Stimulated activated naive CD4-positive, alpha-beta T cell (primary cell): ENCODE measurements around the gene ZC2HC1B.

Source experiments
- DNase-seq, 6 experiments: peaks; one replicate each; lab custom pipeline; 2025; lab: John Stamatoyannopoulos, UW

Gene ZC2HC1B

DNA sequence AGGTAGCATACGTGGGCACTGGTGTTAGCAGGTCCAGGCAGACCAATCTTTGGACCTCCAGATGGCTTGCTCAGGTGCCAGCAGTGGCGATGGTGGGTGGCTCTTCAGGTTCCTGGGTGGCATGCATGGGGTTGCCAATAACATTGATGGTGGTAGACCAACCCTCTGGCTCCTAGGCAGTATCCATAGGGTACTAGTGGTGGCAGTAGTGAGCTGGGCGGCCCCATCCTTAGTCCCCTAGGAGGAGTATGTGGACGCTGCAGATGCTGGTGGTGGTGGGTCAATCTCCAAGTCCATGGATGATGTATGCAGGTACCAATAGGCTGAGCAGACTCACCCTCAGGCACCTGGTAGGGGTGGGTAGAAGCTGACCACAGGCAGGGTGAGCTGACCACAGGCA lies 70.6 kb downstream of the ZC2HC1B start:
- DNase-seq: no peak

DNA sequence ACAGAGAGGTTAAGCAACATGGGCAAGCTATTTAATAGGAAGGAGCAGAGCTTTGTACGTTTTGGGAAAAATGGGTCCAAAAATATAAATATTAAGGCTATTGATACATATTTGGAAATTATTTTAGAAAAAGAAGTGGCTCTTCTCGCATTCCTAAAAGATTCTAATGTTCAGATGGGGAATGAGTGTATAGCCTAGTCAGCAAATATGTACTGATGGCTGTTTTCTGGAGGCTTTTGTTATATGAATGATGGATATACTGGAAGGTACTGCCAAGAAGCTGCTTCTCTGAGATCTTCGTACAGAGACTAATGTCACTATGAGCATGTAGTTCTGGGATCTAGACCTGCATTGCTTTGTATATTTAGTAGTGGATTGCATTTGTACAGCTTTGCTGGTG lies 72.1 kb downstream of the ZC2HC1B start:
- no peak for DNase-seq

DNA sequence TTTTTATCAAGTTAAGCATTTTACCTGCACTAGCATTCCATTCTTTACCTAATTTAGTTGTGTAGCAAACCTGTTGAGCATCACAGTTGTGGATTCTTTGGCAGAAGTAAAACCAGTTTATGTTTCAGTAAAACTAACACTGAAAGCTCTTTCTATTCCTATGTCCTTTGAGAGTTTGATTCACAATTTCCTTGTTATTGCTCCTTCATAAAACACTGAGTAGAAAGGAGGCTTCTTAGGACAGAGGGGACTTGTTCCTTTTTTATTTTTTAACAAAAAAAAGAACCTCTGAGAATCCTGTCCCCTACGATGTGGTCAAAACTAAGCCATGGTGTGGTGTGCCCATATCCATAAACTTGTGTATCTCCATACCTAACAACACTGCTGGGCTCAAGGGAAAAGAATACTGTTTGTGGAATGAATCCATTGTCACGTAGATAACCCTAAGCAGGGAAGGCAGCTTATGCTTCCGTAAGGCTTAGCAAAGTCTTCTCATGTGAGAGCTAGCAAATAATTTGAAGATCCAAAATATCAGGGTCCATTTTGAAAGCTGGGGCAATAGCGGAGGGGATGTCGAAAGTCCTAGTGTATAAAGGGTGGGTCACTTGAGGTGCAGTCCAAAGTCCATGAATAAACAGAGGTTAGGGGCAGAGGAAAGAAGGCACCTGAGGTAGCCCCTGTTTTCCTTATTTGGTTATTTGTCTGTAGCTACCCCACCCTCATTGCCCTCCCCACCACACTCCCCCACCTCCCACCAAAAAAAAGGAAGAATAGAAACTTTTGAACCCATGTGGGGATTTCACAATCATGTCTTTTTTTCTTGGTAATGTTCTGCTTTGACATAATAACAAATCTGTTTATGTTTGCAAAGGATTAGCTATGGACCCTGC lies 72.7 kb downstream of the ZC2HC1B start:
- no peak for DNase-seq

DNA sequence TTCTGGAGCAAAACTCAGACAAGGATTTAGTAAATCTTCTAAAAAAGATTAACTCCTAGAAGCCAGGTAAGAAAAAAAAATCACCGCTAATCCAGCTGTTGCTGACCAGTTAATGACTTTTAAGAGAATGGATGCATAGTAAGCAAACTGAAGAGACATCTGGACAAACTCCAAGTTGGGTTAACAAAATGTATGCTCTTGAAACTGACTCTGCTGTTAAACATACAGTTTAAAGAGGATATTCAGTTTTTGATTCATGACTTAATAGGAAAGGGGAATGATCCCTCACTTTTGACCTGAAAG lies 73.3 kb downstream of the ZC2HC1B start:
- no peak for DNase-seq

DNA sequence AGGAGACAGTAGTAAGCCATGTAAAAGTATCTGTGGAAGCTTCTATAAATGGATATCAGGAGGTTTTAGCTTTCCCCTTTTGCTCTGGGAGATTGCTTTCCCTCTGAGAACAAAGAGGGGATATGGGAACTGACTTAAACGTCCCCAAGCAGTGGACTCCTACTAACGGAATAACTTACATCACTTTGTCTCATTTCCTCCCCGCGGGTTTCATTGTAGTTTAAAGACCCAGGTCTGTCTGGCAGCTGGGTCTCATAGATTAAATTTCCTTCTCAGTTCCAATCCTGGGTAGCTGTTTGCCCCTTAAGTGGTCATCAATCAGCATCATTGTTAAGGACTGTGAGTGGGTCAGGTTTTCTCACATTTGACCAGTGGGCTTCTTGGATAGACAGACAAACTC lies 75.1 kb downstream of the ZC2HC1B start:
- no peak for DNase-seq

DNA sequence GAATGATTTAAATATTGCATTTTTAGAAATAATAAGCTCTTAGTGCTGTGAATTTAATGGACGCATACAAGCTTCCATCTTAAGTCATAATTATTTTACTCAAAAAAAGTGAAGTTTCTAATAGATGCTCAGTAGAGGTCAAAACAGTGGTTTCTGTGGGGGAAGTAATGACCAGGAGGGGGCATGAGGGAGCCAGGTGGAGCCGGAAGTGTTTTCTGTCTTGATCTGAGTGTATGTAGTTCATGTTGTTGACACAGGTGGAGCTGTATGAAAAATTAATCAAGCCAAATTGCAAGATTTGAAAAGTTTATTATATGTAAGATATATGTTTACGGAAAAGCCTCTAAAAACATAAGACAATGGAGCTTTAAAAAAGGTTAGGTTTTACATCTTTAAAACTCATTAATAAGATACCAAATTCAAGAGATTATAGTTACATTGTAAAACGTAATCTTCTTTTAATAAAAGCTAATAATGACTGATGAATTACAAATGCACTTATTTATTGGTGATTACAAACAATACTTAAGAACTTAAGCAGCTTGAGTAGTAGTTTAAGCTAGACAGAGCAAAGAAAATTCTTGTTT lies 75.8 kb downstream of the ZC2HC1B start:
- DNase-seq: peak; percentile 3 to 59 (median 32)

DNA sequence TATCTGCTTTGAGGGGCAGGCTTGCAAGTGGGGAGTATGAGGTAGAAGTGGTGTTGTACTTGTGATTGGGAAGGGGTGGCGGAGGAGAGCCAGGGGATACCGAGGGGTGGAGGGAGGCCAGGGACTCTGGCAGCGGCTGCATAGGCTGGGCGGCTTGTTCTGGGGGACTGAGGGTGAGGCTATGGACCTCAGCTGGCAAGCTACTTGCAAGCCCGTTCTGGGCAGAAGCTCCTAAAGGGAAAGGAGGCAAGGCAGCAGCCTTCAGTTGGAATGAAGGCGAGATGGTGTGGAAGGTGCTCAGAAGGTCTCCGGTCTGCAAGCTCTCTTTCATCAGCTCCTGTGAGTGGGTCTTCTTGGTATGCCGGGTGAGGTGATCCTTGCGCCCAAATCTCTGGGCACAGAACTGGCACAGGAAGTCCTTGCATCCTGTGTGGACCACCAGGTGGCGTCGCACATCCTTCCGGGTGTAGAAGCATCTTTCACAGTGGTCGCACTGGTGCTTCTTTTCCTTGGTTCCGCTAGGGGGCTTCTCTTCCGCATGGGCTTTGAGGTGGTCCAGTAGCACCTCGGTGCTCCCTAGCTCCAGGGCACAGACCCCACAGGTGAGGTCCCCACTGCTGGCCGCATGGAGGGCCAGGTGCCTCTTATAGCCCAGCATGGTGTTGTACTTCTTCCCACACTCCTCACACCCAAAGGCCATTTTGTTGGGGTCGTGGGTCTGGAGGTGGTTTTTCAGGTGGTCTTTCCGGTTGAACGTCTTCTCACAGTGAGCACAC lies 77.8 kb downstream of the ZC2HC1B start:
- peak in 5 of 6 experiments; percentile 15 to 36 (median 20) for DNase-seq

DNA sequence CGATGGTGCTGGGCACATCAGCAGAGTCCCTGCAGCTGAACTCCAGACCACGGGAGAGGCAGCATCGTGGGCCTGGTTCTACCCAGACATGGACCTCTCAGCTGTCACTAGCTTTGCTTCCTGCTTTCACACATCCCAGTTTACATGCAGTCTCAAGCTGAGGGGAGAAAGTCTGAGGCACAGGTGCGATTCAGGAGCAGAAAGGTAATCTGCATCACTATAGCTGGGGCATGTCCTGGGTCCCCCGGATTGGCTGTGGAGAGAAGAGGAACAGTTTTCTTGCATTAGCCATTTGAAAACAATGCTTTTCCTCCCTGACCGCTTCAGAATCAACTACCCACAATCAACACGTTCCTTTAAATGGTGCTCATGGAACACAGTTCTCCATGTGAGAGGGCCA lies 83.9 kb downstream of the ZC2HC1B start:
- no peak for DNase-seq

DNA sequence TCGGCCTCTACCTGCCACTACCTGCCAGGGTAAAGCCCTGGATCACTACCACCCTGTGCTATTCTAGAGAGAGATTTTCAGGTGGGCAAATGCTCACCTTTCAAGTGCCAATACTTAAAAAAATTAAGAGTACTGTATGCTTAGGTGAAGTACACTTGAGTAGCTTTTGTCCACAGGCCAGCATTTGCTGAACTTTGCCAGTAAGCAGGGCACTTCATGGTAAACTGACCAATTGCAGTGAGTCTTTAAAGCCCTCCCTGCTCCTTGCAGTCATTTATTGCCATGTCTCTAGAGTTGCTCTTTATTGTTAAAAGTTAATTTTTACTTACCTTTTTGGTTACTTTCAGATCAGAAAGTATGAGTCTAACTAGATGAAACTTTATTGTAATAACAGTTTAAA lies 85.3 kb downstream of the ZC2HC1B start:
- DNase-seq: no peak

DNA sequence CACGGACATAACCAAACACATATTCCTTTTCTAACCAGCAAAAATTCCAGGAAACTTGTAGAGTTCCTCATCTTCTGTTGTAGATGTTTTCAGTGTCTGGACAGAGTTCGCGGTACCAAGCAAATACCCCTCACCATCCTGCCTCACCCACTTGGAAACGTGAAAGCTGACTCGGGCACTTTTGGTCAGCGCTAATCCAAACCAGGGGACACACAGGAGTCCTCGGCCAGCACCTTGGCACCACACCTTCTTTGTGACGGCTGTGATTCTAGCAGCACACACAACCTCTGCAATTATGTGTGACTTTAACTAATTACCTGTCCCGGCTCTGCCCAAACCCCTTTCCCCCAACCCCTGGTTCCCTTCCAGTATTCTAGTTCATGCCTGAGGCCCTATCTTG lies 85.7 kb downstream of the ZC2HC1B start:
- no peak for DNase-seq

DNA sequence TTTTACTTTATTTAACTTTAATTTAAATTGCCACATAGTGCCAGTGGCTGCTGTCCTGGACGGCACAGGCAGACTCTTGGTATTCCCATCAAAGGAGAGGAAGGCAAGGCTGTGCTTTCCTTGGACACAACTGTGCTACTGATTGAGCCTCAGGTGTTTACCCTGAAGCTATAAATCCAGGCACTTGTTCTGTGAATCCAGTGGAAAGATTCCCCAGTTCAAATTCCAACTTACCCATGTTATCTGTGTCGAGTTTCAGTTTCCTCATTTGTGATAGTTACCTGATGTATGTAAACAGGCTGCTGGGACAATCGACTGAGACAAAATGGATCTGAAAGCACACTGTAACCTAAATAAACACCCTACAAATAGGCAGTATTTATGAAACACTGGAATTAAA lies 86.6 kb downstream of the ZC2HC1B start:
- no peak for DNase-seq

DNA sequence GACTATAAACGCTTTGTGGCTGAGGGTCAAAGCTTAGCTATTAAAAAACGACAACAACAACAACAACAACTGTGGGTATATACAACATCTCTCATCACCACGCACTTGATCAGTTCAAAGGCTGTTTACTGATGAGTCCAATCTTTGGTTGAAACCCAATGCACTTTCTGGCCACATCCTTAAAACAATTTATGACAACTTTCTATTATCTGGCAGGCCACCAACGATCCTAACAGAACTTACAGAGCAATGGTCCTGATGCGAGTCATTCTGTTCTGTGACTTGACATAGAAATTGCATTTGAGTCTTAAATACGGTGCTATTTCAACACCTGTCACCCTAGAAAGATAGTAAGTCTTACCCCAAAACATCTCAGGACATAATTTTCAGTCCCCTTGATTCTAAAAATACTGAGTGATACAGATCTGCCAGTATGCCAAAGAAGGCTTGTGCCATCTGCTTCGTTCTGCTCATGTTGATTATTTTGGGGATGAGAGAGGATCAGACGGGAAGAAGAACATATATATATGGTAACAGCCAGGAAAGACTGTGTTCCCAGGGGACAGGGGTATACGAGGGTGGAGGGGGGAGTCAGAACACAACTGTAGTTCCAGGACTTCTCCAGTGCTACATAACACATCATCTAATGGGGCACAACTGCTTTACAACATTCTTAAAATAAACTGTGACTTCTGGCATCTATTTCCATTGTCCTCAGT lies 87.9 kb downstream of the ZC2HC1B start:
- no peak for DNase-seq

DNA sequence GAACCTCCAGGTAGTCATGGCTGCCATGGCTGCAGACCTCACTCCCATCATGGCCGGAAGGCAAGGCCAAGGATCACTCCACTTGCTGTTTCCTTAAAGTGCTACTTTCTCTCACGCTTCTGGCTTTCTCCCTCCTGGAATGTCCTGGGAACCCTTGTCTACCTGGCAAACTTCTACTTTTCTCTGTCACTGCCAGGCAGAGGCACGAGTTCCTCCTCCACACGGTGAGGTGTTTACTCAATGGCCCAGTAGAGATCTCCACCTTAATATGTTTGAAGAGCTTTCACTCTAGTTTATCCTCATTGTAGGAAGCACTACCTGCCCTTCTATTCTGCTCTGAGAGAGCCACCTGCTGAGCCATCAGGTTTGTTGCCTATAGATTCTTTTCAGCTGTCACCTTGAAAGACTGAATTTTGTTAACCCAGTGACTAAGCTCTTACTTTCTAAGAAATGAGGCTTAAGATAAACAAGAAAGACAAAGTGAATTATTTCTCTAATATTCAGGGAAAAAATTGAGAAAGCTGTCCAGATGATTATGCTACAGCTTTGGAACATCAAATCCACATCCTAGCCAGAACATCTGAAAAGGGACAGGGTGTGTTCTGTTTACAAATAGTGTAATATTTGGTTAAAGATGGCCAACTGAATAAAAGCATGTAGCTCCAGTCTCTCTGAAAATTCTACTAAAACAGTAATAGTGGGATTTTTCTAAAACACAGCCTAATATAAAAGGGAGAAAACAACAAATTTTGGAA lies 88.8 kb downstream of the ZC2HC1B start:
- DNase-seq: no peak

DNA sequence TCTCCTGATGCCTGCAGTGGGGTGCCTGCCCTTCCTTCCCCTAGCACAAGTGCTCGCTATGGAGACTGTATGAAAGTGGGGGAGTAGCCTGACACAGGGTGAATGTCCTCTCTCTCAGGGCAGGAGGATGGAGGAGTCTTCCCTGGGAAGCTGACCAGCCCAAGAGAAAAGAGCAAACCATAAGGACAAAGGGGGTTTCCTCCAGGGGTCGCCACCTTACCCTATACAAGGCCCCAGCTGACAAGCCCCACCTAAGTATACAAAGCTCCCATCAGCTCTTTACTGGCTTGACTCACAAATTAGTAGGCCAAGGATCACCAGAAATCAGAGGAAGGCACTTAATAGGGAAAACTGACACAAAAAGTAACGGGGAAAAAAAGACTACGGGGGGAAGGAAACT lies 89.6 kb downstream of the ZC2HC1B start:
- DNase-seq: no peak

DNA sequence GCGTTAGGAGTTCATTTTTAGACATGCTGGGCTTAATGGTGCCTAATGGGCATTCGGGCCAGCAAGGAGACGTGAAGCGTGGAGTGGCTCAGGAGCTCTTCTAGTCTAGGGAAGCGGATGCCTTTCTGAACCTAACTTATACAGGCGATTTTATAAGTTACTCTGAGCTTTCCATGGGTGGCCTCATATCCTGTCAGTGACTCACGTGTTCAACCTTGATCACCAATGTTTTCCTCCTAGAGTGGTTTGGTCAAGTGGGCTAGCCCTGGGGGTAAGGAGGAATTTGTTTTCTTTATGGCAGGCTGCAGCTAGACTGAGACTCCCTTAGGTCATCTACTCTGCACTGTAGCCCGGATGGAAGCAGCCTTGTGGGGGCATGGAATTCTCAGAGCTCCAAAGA lies 91.7 kb downstream of the ZC2HC1B start:
- DNase-seq: no peak

DNA sequence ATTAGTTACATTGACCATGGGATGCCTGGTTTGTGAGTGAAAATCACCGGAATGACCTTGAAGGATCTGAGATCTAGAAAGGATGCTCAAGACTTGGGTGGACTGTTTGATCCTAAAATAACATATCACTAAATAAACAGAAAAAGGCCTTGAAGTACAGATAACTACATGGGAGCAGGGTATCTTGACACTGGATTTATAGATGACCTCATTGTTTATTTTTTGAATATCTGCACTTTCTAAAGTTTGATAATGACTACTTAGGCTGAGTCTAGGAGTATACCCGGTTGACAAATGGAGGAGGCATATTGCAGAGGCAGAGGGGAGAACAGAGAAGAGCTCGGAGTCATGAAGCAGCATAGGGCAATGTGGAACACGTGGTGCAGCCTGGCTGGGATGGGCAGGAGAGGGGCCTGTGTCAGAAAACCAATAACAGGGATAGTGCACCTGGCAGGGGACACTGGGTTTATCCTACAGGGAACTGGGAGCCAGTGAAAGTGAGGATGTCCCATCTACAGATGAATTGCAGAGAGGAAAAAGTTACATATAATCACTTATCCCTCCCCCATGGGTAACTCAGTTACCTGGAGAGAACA lies 93.5 kb downstream of the ZC2HC1B start:
- no peak for DNase-seq

DNA sequence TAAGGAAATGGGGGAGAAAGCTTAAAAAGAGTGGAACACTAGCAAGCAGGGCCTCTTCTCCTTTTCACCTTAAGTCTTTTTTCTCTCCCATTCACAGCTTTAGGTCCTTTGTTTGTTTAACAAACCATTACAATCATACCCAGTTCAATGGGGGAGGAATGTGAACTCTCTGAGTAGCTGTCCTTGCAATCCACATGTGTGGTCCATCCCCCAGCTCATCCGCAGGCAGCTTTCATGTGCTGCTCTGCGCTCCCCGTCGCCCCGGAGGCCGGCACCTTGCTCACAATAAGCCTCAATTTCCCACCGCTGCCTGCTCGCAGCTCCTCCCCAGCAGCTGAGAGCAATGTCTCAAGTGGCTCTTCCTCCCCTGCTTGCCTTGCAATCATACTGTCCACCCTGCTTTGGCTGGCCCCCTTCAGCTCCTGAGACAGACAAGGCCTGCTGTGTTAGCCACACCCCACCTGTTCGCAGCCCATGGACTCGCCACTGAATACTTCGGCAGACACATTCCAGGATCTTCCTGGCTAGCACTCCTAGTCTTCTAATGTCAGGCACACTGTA lies 94.6 kb downstream of the ZC2HC1B start:
- no peak for DNase-seq

DNA sequence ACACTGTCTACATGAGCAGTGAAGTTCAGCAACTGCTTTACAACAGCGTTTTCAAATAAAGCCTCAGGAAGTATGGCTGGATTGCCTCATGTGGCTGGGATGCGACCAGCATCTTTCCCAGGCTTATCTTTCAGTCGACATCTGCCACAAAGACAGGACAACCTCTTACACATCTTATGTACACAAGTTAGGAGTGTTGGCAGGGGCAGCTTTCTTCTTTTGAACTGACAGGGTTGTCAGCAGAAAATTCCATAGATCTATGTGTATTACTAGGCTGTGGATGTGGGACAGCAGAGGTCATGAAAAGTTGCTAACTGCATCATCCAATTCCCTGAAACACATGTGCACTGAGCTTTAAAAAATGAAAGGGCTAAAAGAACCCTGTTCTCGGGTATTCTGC lies 95.7 kb downstream of the ZC2HC1B start:
- no peak for DNase-seq

DNA sequence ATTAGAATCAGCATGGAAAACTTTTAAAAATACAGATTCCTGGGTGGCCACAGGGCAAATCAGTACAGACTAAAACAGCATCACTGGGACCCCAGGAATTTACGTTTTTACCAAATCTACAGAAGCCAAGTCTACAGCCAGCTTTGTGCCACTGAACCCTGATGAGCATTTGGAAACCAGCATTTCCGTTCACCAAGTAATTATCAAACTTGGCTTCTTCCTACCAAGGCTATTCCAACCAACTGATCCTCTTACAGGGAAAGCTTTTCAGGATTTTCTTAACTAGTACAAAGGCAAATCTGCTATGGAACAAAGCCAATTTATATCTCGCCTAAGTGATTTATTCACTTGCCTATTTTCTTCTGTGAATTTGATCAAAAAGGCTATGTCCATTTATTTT lies 96.8 kb downstream of the ZC2HC1B start:
- DNase-seq: no peak

DNA sequence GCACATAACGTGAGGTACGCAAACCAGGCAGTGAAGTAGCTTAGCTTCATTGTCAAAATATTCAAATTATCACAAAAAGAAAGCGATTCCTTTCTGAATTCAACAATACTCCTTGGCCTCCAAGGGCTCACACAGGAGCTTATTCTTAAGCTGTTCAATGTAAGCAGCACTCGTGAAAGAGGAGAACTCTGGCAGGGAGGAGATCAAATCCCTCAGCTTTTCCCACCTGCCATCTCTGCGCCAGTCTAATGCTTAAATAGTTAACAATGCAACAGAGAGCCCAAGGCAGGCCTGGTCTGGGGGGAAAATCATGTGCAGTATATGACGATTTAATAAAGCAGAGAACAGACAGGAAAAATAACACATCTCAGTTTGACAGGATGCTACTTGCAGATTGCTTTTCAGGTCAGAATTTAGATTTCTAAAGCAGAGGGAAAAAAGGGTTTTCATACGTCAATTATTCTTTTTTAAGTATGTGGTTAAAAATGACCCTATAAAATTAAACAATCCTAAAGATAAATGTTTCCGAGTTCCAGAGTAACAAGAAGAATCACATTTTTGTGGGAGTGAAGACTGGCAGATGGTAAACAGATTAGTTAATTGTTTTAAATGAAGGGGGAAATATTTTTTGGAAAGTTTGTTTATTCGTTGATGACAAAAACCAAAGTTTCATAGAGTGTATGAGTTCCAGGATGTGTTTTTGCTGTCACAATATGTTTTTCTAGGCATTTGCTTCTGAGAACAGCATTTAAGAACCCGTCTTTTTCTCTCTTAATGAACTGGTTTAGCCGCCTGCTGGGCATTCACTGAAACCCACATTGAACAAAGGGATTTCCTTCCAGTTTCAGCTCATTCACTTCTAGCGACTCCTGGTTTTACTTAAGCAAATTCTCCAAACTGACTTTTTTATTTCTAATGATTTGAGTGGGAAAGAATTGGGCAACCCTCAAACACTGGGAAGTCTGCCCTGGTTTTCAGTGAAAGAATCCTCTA lies 97.9 kb downstream of the ZC2HC1B start:
- DNase-seq: no peak
